Mesenchymal stem cell (in vitro differentiated cells and primary cell): ENCODE data around the gene FUT7.
A peak's percentile ranks its signal among the peaks of the same experiment; 100 is the strongest.

ENCODE experiments used
- DNase-seq: peaks from one replicate; pipeline ENCODE4 v3.0.0-alpha.2; 2013
- H2AFZ ChIP-seq: one replicate; pipeline ENCODE4 v1.6.1; 2013; ENCODE audit warnings: low read depth, mild to moderate bottlenecking, control low read depth, inconsistent platforms, low read length, moderate library complexity
- H2AK5ac ChIP-seq: 2 replicates; pipeline ENCODE4 v1.6.1; 2013; ENCODE audit warnings: low read length, moderate library complexity, mild to moderate bottlenecking, inconsistent platforms; ENCODE audit not compliant: severe bottlenecking
- H2BK120ac ChIP-seq: one replicate; pipeline ENCODE4 v1.6.1; 2013; ENCODE audit warnings: low read depth, mild to moderate bottlenecking, inconsistent platforms, low read length, moderate library complexity
- H2BK12ac ChIP-seq, 2 experiments: one replicate each; pipeline ENCODE4 v1.6.1; 2013; ENCODE audit warnings: inconsistent platforms in 2 of 2, low read length in 2 of 2, mild to moderate bottlenecking in 2 of 2, moderate library complexity in 2 of 2, control low read depth in 1 of 2
- H2BK15ac ChIP-seq: one replicate; pipeline ENCODE4 v1.6.1; 2013; ENCODE audit warnings: mild to moderate bottlenecking, low read depth, inconsistent platforms; ENCODE audit not compliant: poor library complexity, severe bottlenecking
- H2BK5ac ChIP-seq: 2 replicates; pipeline ENCODE4 v1.6.1; 2013; ENCODE audit warnings: low read depth, mild to moderate bottlenecking, low read length, control low read depth, inconsistent platforms; ENCODE audit not compliant: poor library complexity, severe bottlenecking
- H3K14ac ChIP-seq, 2 experiments: one replicate each; pipeline ENCODE4 v1.6.1; 2013; ENCODE audit warnings: inconsistent platforms in 2 of 2, low read length in 2 of 2, control low read depth in 1 of 2, mild to moderate bottlenecking in 1 of 2, moderate library complexity in 1 of 2
- H3K18ac ChIP-seq, 2 experiments: one replicate each; pipeline ENCODE4 v1.6.1; 2013; ENCODE audit warnings: inconsistent platforms in 2 of 2, low read length in 2 of 2, control low read depth in 1 of 2, low read depth in 1 of 2, mild to moderate bottlenecking in 1 of 2
- H3K23ac ChIP-seq, 2 experiments: one replicate each; pipeline ENCODE4 v1.6.1; 2013; ENCODE audit warnings: inconsistent platforms in 2 of 2, low read length in 2 of 2, mild to moderate bottlenecking in 2 of 2, moderate library complexity in 2 of 2, control low read depth in 1 of 2
- H3K27ac ChIP-seq: 2 replicates; pipeline ENCODE4 v1.5.1; 2013; ENCODE audit warnings: mild to moderate bottlenecking, moderate library complexity, low read length, control low read depth, inconsistent platforms; ENCODE audit not compliant: poor library complexity, severe bottlenecking
- H3K27me3 ChIP-seq, 2 experiments: 2 replicates each; pipeline versions ENCODE4 v1.6.1 to v1.7.0; 2013; ENCODE audit warnings: low read length in 2 of 2, mild to moderate bottlenecking in 2 of 2, moderate library complexity in 2 of 2, control low read depth in 1 of 2, inconsistent platforms in 1 of 2; ENCODE audit not compliant: control insufficient read depth in 1 of 2, insufficient read depth in 1 of 2
- H3K36me3 ChIP-seq, 2 experiments: 2 replicates each; pipeline versions ENCODE4 v1.6.1 to v1.7.0; 2013; ENCODE audit warnings: low read length in 2 of 2, control low read depth in 1 of 2, inconsistent platforms in 1 of 2, low read depth in 1 of 2, mild to moderate bottlenecking in 1 of 2; ENCODE audit not compliant: insufficient read depth in 2 of 2, control insufficient read depth in 1 of 2
- H3K4ac ChIP-seq, 2 experiments: one replicate each; pipeline ENCODE4 v1.6.1; 2013; ENCODE audit warnings: inconsistent platforms in 2 of 2, low read length in 2 of 2, mild to moderate bottlenecking in 2 of 2, moderate library complexity in 2 of 2, control low read depth in 1 of 2, low read depth in 1 of 2
- H3K4me1 ChIP-seq: 2 replicates; pipeline ENCODE4 v1.6.1; 2013; ENCODE audit warnings: low read depth, low read length, control low read depth; ENCODE audit not compliant: control insufficient read depth, insufficient read depth
- H3K4me2 ChIP-seq: 2 replicates; pipeline ENCODE4 v1.6.1; 2013; ENCODE audit warnings: low read length, mild to moderate bottlenecking, inconsistent platforms; ENCODE audit not compliant: poor library complexity, severe bottlenecking
- H3K4me3 ChIP-seq, 2 experiments: 2 replicates each; pipeline versions ENCODE4 v1.5.1 to v1.7.0; 2013; ENCODE audit warnings: low read length in 2 of 2, mild to moderate bottlenecking in 2 of 2, control low read depth in 1 of 2, low read depth in 1 of 2; ENCODE audit not compliant: insufficient read depth in 1 of 2
- H3K79me1 ChIP-seq: replicated peaks from 2 replicates; pipeline ENCODE4 v1.6.1; 2013; ENCODE audit warnings: mild to moderate bottlenecking, control low read depth, low read length, inconsistent platforms; ENCODE audit not compliant: poor library complexity, severe bottlenecking
- H3K9ac ChIP-seq: 2 replicates; pipeline ENCODE4 v1.7.0; 2013; ENCODE audit warnings: mild to moderate bottlenecking, low read length, moderate library complexity
- H3K9me3 ChIP-seq: 2 replicates; pipeline ENCODE4 v1.7.0; 2013; ENCODE audit warnings: mild to moderate bottlenecking, low read length; ENCODE audit not compliant: control insufficient read depth
- H4K8ac ChIP-seq: one replicate; pipeline ENCODE4 v1.6.1; 2013; ENCODE audit warnings: inconsistent platforms, mild to moderate bottlenecking, low read length, moderate library complexity
- H4K91ac ChIP-seq: one replicate; pipeline ENCODE4 v1.6.1; 2013; ENCODE audit warnings: mild to moderate bottlenecking, low read length, inconsistent platforms
- WGBS: methylation state at CpG from one replicate; pipeline ENCODE4 v1.1.7; 2013; ENCODE audit warnings: mixed read lengths; 5-methylcytosine and 5-hydroxymethylcytosine counted together

Gene FUT7

GRCh38 chr9:137015976-137016375, 15.9 kb downstream of the FUT7 start:
- Histone ChIP-seq H3K4me2 (no peak overlapping the region), H2BK15ac (no peak overlapping the region), H3K9me3 (no peaks in the 10 kb centered on the region), H3K4ac (no peak overlapping the region), H3K27me3 (no peaks in the 10 kb centered on the region), H3K79me1 (no peaks in the 10 kb centered on the region), H3K27ac (no peak overlapping the region), H4K8ac (no peak overlapping the region), H3K36me3 (peaks cover 21 to 86% of the 10 kb centered on the region in 2 experiments), H4K91ac (no peak overlapping the region), H3K23ac (no peak overlapping the region), H3K9ac (no peak overlapping the region), H2BK5ac (no peak overlapping the region), H2AK5ac (no peak overlapping the region), H3K18ac (no peak overlapping the region), H2BK12ac (no peak overlapping the region), H2AFZ (no peak overlapping the region), H3K4me3 (no peak overlapping the region), H2BK120ac (no peak overlapping the region), H3K4me1 (peaks cover 7% of the 10 kb centered on the region), H3K14ac (no peak overlapping the region)
- WGBS = 97% methylated on average over 21 of the region's 21 CpGs
- DNase-seq = no peak

GRCh38 chr9:137015540-137015930, 16.4 kb downstream of the FUT7 start:
- no peaks in the 10 kb centered on the region for H3K9me3 ChIP-seq
- H4K91ac ChIP-seq = no peak overlapping the region
- peaks cover 21 to 86% of the 10 kb centered on the region in 2 experiments for H3K36me3 ChIP-seq
- no peak overlapping the region for H2AFZ ChIP-seq
- H3K23ac ChIP-seq = no peak overlapping the region
- no peak for DNase-seq
- peaks cover 7% of the 10 kb centered on the region for H3K4me1 ChIP-seq
- no peak overlapping the region for H2BK12ac ChIP-seq
- H3K4ac ChIP-seq = no peak overlapping the region
- H3K18ac ChIP-seq = no peak overlapping the region
- no peak overlapping the region for H3K4me2 ChIP-seq
- H3K4me3 ChIP-seq = no peak overlapping the region
- H4K8ac ChIP-seq = no peak overlapping the region
- no peak overlapping the region for H2BK15ac ChIP-seq
- no peak overlapping the region for H2BK120ac ChIP-seq
- no peaks in the 10 kb centered on the region for H3K79me1 ChIP-seq
- H2AK5ac ChIP-seq = no peak overlapping the region
- H3K27me3 ChIP-seq = no peaks in the 10 kb centered on the region
- no peak overlapping the region for H3K27ac ChIP-seq
- H3K14ac ChIP-seq = no peak overlapping the region
- WGBS = 98% methylated on average over 23 of the region's 25 CpGs
- no peak overlapping the region for H3K9ac ChIP-seq
- H2BK5ac ChIP-seq = no peak overlapping the region

- Histone ChIP-seq H3K9me3 (no peaks in the 10 kb centered on the region), H3K27ac (no peak overlapping the region), H3K4me2 (no peak overlapping the region), H2BK5ac (no peak overlapping the region), H3K79me1 (no peaks in the 10 kb centered on the region), H2BK12ac (no peak overlapping the region), H4K8ac (no peak overlapping the region), H3K36me3 (peaks cover 21 to 83% of the 10 kb centered on the region in 2 experiments), H3K14ac (no peak overlapping the region), H3K4me1 (peaks cover 7% of the 10 kb centered on the region), H3K18ac (no peak overlapping the region), H3K4me3 (peak overlapping the region in 1 of 2 experiments; percentile 5), H3K9ac (no peak overlapping the region), H2AFZ (no peak overlapping the region), H2AK5ac (no peak overlapping the region), H3K4ac (no peak overlapping the region), H4K91ac (no peak overlapping the region), H3K27me3 (no peaks in the 10 kb centered on the region), H2BK120ac (no peak overlapping the region), H2BK15ac (no peak overlapping the region), H3K23ac (no peak overlapping the region)
- DNase-seq = no peak
- 96% methylated on average over 36 of the region's 36 CpGs for WGBS
Observed at GRCh38 chr9:137014776-137015539, 16.9 kb downstream of the FUT7 start.

GRCh38 chr9:137014166-137014565, 17.7 kb downstream of the FUT7 start:
- no peak overlapping the region for H2BK5ac ChIP-seq
- no peak overlapping the region for H2BK120ac ChIP-seq
- H3K4me1 ChIP-seq = peaks cover 7% of the 10 kb centered on the region
- no peak overlapping the region for H2BK15ac ChIP-seq
- WGBS = 91% methylated on average over 23 of the region's 23 CpGs
- no peak overlapping the region for H3K18ac ChIP-seq
- no peak overlapping the region for H2BK12ac ChIP-seq
- H3K14ac ChIP-seq = no peak overlapping the region
- H3K4me2 ChIP-seq = no peak overlapping the region
- H2AK5ac ChIP-seq = no peak overlapping the region
- H3K23ac ChIP-seq = no peak overlapping the region
- no peaks in the 10 kb centered on the region for H3K27me3 ChIP-seq
- H2AFZ ChIP-seq = no peak overlapping the region
- H4K8ac ChIP-seq = no peak overlapping the region
- H3K4me3 ChIP-seq = no peak overlapping the region
- no peaks in the 10 kb centered on the region for H3K79me1 ChIP-seq
- H4K91ac ChIP-seq = no peak overlapping the region
- H3K27ac ChIP-seq = no peak overlapping the region
- peaks cover 21 to 90% of the 10 kb centered on the region in 2 experiments for H3K36me3 ChIP-seq
- no peaks in the 10 kb centered on the region for H3K9me3 ChIP-seq
- no peak overlapping the region for H3K4ac ChIP-seq
- no peak for DNase-seq
- H3K9ac ChIP-seq = no peak overlapping the region
